HG03066 (cell line): ENCODE measurements around the gene TNIP1.

ENCODE experiments used
- ATAC-seq: cut with Tn5 transposase; IDR thresholded peaks from one replicate; pipeline ENCODE4 v1.9.1; 2021; ENCODE audit warnings: low read depth; ENCODE audit not compliant: unreplicated experiment

TNIP1 gene, protein sequence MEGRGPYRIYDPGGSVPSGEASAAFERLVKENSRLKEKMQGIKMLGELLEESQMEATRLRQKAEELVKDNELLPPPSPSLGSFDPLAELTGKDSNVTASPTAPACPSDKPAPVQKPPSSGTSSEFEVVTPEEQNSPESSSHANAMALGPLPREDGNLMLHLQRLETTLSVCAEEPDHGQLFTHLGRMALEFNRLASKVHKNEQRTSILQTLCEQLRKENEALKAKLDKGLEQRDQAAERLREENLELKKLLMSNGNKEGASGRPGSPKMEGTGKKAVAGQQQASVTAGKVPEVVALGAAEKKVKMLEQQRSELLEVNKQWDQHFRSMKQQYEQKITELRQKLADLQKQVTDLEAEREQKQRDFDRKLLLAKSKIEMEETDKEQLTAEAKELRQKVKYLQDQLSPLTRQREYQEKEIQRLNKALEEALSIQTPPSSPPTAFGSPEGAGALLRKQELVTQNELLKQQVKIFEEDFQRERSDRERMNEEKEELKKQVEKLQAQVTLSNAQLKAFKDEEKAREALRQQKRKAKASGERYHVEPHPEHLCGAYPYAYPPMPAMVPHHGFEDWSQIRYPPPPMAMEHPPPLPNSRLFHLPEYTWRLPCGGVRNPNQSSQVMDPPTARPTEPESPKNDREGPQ

DNA sequence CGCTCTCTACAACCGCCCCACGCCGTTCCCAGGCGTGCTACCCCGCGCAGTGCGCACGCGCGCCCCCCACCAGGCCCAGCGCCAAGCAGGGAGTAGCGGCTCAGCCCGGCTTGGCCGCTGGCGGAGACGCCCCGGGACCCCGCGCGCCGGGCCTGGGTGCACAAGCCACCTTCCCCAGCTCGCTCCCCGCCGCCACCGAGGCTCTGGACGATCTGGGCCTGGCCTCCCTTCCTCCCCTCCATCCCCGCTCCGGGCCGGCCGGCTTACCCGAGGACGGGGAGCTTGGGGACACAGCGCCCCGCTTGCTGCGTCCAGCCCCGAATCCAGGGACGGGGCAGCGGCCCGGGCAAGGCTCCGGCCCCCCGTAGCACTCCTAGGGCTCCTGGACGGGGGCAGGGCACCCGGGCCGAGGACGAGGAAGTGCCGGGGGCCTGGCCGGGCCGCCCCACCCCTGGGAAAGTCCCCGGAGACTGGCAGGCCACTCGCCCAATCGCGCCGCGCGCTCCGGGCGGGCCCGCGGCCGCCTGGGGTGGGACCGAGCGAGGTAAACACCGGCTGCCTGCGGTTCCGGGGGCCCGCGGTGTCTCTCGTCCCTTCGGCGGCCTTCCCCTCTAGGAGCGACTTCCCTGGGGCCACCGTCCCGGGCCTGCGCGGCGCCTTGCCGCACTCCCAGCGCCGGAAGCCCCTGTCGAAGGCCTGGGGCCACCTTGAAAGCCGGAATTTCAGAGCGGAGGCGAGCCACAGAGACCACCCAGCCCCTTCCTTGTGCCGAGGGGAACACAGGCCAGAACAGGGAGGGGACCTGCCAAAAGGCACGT lies at the start of gene TNIP1:
Gene TNIP1, minus strand, starts transcription at position 422 of the 818 bp plus-strand sequence. CDS start 15,939 bp downstream, outside the sequence.
- peak; percentile 65 for ATAC-seq

DNA sequence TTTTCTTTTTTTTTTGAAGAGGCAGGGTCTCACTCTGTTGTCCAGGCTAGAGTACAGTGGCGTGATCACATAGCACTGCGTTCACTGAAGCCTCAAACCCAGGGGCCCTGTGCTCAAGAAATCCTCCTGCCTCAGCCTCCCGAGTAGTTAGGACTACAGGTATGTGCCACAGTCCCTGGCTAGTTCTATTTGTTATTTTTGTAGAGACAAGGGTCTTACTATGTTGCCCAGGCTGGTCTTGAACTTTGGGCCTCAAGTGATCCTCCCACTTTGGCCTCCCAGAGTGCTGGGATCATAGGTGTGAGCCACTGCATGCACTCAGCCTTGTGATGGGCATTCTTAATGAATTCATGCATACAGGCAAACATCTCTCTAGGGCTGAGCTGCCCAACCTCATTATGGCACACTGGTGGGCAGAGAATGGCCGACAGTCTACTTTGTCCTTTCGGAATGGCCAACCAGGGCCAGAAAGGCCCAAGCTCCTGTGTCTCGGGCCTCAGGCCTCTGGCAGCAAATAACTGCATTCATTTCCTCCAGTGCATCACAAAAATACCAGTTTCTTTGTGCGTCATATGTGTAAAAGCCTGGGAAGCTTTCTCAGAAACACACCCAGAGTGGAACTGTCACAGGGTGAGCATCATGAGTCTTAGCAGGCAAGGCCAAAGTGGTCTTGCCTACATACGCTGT lies 49.5 kb upstream of the TNIP1 start:
- no peak for ATAC-seq

DNA sequence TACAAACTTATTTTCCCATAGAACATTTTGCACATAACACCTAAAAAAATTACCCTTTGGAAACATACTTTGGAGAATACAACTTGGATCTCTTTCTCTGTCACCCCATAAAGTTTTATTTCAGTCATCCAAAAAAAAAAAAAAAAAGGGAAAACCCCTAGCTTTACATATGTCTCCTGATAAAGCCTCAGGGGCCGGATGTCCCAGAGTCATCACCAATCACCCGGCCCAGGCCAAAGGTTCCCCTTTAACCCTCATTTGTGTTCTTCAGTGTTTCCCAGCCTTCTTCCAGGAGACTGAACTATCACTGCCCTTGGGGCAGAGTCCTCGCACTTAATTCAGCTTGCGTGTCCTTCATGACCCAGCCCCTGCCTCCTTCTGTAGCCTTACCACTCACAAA lies 48.0 kb upstream of the TNIP1 start:
- no peak for ATAC-seq

DNA sequence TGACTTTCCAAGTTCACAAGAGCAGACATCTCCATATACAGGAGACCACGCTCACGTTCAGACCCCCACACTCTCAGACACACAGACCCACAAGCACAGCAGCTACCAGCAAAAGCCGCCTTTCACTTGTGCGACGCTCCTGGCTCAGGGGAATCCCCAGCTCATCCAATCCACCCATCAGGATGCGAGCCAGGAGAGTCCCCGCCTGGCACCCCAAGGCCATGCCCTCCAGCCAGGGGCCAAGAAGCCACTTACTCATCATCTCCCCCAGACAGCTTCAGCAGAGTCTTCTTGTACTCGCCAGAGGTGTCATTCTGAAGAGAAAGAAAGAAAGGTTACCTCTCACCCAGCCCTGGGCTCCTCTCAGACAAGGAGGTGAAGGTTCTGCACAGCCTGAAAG lies 47.1 kb upstream of the TNIP1 start:
- ATAC-seq, result no peak

DNA sequence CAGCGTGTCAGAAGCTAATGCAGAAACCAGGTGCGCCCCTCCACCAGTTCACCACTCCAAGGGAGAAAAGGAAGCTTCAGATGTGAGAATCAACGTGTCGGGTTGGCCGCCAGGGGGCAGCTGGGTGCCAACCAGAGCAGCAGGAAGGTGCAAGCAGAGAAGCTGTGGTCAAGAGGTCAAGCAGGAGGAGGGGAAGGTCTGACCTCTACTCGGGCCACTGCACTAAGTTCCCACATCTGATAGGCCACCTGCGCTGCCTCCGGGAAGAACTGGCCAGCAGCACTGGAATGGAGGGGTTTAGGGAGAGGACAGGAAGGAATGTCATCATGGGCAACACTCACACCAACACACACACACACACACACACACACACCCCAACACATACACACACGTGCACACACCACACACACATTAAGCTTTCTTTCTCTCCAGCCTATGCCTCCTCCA lies 45.4 kb upstream of the TNIP1 start:
- no peak for ATAC-seq

DNA sequence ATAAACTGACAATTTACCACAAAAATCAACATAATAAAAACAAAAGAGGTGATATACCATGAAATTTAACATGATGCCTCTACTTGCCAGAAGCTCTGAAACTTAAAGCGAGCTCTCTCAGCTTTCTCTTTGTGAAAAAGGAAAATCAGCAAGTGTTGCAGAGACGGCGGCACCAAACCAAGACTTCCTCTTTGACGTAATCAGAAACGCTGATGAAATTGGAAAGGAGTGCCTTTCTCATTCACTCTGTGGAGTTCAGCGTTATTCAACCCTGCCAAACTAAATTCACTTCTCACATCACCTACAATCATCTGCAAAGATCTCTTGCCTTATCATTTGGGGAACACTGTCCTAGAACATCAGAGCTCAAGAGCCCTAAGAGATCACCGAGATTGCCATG lies 44.6 kb upstream of the TNIP1 start:
- ATAC-seq, result no peak

DNA sequence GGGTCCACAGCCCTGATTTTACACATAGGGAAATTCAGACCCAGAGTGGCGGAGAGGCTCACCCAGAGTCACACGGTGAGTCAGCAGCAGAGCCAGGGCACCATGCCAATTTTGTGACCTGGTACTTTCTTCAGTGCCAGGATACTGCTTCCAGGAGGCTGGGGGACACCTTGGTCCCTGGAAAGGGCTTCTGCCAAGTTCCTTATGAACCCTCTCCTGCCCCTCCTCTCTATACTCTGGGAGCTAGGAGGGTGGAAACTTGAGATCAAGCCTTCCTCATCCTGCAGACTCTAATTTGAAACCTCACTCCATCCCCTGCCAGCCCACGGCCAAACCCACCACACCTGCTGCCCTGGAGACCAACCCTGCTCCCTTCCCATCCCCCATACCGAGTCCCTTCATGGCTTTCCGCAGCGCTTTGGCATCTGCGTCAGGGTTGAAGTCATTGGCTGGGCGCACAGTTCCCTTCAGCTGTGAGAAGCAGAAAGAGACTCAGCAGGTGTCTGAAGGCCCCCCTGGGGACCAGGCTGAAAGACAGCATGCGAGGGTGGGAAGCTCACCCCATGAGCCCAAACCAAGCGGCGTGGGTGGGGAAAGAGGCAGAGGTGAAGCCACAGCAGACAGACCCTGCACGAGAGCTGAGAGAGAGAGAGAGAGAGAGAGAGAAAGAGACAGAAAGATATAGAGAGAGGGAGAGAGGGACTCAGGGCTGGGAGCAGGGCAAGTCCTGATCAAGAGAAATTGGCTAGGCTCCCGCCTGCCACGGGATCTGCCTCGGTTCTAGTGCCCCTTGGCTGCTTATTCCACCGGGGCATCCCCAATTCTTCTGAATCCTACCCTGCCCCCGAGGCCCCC lies 43.3 kb upstream of the TNIP1 start:
- peak; percentile 90 for ATAC-seq

DNA sequence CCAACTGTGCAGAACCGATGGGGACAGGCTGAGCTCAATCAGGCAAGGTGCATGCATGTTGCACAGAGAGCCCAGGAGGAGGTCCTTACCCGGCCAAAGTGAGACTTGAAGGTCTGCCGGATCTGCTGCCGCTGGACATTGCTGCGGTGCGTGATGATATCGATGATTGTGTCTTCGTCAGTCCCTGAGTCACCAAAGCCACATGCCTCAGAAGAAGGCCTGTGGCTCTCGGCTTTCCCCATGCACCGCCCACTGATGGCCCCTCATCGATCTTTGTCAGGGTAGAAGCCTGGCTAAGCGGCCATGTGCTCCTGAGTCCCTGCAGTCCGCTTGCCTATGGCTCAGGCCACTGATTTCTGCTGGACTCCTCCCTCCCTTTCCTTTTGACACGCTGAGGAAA lies 42.0 kb upstream of the TNIP1 start:
- no peak for ATAC-seq

DNA sequence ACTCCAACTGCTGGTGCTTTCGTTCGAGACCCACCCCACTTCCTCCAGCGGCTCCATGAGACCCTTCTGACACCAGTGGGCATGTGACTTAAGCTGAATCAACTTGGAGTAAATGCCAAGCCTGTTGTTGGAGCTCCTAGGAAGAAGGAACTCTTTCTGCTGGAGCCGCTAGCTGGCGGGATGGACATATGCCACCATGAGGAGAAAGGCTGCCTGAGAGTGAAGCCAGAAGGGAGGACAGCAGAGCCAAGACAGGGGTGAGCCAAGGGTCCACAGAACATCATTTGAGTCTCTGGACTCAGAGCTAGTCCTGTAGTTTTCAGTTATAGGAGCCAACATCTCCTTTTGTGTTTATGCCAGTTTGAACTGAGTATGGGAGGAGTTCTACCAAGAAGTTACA lies 40.8 kb upstream of the TNIP1 start:
- no peak for ATAC-seq

DNA sequence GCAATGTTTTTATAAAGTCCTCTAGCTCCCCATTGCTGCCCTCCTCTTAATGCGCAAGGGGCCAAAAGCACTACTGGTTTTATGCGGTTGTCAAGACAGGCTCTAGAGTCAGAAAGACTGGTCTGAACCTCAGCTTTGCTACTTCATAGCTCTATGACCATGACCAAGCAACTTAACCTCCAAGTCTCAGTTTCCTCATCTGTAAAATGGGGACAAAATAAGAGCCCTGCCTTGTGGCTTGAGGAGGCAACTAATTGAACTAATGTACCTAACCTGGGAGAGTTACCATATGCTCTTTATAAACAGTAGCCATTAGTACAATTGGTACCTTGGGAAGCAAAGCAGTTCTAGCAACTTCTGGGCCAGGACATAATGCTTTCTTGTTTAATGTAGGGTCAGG lies 40.3 kb upstream of the TNIP1 start:
- ATAC-seq, result no peak

DNA sequence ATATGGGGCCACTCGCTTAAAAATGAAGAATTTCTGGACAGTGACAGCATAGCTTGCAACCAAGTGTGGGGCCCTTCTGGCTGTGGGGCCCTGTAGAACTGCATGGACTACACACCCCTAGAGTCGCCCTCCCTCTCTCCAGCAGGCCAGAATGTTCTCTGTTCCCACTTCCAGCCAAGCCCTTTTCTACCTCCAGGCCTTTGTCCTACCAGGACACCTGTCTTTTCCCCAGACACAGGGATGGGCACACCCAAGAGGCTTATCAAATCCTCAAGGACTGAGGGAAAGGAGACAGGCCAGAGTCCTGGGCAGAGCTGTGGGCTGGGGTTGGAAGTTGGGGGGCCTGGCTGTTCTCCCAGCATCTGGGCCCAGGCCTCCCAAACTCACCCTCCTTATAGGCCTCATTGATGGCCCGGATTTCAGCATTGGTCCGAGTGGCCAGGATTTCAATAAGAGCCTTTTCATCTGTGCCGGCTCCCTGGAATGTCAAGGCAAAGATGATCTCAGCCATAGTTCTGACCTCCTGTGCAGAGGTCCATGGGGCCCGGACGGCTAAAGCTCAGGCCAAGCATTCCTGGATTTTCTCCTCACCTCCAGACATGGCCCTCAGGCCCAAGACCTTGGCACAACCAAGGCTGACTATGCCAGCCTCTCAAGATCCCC lies 38.2 kb upstream of the TNIP1 start:
- ATAC-seq, result no peak

DNA sequence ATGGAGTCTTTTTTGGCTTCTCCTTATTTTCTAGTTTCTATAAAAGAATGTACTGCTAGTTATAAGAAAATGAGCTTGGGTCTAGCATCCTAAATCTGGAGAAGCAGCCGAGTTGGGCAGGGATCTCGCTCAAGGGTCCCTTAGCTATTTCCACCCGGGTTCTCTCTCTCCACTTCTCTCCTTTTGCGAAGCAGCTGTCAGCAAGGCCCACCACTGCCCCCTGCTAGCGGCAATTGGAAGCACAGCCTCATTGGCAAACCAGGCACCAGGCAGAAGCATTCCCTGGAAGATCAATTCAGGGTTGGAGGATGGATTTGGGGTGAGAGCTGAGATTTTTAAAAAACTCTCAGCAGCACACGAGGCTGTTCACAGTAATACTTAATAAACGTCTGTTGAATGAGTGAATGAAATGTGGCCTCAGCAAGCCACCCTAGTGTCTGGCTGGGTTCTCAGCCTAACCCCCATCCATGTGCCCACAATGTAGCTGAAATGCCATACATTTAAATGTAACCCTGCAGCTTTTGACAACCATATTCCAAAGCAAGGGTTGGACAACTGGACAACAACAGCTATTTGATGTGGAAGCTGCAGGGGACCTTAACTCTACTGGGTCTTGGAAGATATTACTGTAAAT lies 34.6 kb upstream of the TNIP1 start:
- ATAC-seq, result no peak

DNA sequence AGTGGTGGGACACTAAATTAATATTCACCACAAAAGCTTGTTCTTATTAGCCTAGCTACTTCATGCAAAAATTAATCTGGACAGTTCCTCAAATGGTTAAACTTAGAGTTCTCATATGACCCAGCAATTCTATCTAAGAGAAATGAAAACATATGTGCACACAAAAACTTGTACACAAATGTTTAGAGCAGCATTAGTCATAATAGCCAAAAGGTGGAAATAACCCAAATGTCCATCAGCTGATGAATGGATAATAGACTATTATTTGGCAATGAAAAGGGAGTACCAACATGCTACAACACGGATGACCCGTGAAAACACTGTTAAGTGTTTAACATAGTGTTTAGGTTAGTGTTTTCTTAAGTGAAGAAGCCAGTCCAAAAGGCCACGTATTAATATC lies 32.8 kb upstream of the TNIP1 start:
- ATAC-seq, result no peak

DNA sequence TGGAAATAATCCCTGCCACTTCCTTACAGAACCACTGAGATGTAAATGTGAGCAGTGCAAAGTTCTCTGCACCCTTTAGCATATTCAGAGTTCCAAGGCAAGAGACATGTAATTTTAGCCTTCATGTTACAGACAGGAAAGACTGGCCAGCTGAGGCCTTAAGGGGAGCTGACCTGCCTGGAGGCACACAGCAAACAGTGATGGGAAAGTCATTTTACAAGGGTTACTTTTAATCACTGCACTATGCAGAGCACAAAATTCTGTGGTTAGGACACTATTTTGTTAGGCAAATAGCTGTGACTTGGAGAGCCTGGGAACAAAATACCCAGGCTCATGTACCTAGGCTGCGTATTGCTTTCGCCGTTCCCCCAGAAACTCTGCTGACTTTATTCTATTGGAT lies 30.2 kb upstream of the TNIP1 start:
- ATAC-seq, result no peak

DNA sequence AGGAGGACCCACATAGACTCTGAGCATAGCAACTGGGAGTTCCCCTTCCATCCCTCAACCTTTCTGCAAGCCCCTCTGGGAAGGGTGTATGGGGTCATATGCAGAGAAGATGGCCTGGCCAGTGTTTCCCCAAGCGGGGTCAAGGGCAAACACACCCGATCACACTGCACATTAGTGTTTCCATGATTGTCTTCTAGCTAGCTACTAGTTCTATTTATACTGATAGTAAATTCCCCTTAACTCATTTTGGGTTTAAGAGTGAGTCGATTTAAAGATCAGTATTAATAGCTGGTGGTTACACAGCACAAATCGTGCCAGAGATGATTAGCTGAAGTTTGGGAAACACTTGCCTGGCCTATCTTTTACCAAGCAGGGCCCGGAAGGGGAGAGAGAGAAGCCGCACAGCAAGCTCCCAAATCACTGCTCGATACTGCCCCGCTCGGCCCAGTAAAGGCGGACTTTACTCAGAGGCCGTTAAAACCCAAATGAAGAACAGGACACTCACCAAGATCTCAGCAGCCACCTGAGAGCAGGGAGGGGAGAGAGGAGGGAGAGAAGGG lies 29.4 kb upstream of the TNIP1 start:
- no peak for ATAC-seq

DNA sequence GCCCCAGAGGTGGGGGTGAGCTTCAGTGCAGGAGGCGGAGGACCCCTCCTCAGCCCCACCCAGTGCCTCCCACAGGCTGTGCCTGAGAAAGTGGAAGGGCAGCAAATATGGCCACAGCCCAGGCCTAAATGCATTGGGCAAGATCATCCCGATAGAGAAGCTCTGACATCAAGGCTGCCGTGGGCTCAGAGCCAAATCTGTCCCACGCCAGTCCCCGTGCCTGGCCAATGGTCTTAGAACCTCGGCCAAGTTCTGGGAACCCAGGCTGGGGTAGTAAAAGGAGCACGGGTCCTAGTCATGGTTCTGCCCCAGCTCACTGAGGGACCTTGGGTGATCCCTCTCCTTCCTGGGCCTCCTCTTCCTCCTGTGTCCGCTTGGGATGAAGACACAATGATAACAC lies 27.7 kb upstream of the TNIP1 start:
- no peak for ATAC-seq

DNA sequence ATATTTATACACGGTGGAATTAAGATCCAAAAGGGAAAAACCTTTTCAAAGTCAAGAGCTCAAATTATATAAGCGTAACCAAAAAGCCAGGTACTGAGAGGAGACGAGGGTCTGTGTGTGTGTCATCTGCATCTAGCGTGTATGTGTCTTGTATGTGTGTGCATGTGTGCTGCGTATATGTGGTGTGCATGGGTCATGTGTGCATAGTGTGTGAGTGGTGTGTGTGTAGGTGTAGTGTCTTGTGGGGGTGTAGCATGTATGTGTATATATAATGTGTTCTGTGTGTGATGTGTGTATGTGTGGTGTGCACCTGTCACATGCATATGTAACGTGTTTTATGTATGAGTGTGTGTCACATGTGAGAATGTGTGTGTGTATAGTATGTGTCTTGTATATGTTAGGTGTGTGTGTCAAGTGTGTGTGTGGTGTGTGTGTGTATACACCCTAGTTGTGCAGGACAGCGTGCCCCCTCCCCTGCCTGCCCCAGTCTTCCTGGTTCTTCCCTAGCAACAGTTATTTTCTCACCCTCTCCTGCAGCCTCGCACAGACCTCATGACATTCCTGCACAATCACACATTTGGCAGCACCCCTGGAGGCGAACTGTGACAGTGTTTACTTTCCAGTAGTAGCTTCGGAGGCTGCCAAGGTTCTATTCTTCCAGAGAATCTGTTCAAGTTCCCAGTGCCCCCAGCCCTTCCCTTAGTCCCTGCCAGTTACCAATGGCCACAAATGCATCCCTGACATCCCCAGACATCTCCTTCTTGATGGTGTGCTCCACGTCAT lies 27.1 kb upstream of the TNIP1 start:
- no peak for ATAC-seq

DNA sequence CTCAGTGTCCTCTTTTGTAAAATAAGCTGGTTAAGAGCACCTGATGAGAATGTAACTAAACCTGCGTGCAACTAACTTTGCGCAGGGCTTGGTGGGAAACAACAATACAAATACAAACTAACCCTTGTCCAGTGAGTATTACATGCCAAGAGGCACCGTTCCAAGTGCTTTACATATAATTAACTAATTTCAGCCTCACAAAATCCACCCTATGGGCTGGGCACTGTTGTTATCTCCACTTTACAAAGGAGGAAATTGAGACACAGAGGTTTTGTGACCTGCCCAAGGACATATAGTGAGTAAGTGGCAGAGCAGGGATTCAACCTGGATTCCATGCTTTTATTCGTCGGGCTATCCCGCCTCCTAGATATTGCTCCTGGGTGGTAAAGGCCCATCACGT lies 26.2 kb upstream of the TNIP1 start:
- no peak for ATAC-seq
